IPS-15b (cell line): ENCODE measurements around the gene MRPL14.

Source experiments
- H3K27me3 ChIP-seq: one replicate; pipeline ENCODE4 v1.6.1; 2013; ENCODE audit warnings: low read length; ENCODE audit not compliant: control insufficient read depth, insufficient read depth
- H3K36me3 ChIP-seq: one replicate; pipeline ENCODE4 v1.6.1; 2013; ENCODE audit warnings: low read length; ENCODE audit not compliant: control insufficient read depth, insufficient read depth
- H3K4me1 ChIP-seq: one replicate; pipeline ENCODE4 v1.6.1; 2013; ENCODE audit warnings: mild to moderate bottlenecking, low read length; ENCODE audit not compliant: control insufficient read depth, insufficient read depth
- H3K4me3 ChIP-seq: one replicate; pipeline ENCODE4 v1.5.1; 2013; ENCODE audit warnings: low read depth, low read length
- H3K9ac ChIP-seq: one replicate; pipeline ENCODE4 v1.6.1; 2013; ENCODE audit warnings: low read depth, mild to moderate bottlenecking, low read length
- H3K9me3 ChIP-seq: one replicate; pipeline ENCODE4 v1.6.1; 2013; ENCODE audit warnings: mild to moderate bottlenecking, low read length; ENCODE audit not compliant: control insufficient read depth, insufficient read depth

Gene MRPL14

GRCh38 chr6:44161997-44162338 lies 34.7 kb upstream of the MRPL14 start:
- Histone ChIP-seq H3K4me1 (peaks cover 12% of the 10 kb centered on the region), H3K9ac (no peak overlapping the region), H3K9me3 (no peaks in the 10 kb centered on the region), H3K36me3 (no peaks in the 10 kb centered on the region), H3K4me3 (no peak overlapping the region), H3K27me3 (peaks cover 3% of the 10 kb centered on the region)

- Histone ChIP-seq H3K9ac (no peak within 1 kb of the TSS), H3K4me3 (no peak within 1 kb of the TSS), H3K27me3 (peaks cover 3% of the 10 kb centered on the region), H3K4me1 (peaks cover 8% of the 10 kb centered on the region), H3K9me3 (no peaks in the 10 kb centered on the region), H3K36me3 (no peaks in the 10 kb centered on the region)
These were observed 31.5 kb upstream of the MRPL14 start, which contains the start of gene CAPN11 for GRCh38 chr6:44158770-44159228. Gene CAPN11, plus strand, starts transcription at chr6:44158820. Its CDS starts 29 bp downstream, at chr6:44158849.

- no peaks in the 10 kb centered on the region for H3K27me3 ChIP-seq
- H3K9ac ChIP-seq, result no peak overlapping the region
- peaks cover 7% of the 10 kb centered on the region for H3K36me3 ChIP-seq
- H3K4me3 ChIP-seq, result no peak overlapping the region
- peaks cover 8% of the 10 kb centered on the region for H3K4me1 ChIP-seq
- no peaks in the 10 kb centered on the region for H3K9me3 ChIP-seq
These were observed 29.9 kb upstream of the MRPL14 start for GRCh38 chr6:44157152-44157521.

- Histone ChIP-seq H3K9me3 (no peaks in the 10 kb centered on the region), H3K9ac (no peak overlapping the region), H3K36me3 (peaks cover 7% of the 10 kb centered on the region), H3K4me1 (peaks cover 8% of the 10 kb centered on the region), H3K27me3 (no peaks in the 10 kb centered on the region), H3K4me3 (no peak overlapping the region)
These were observed 29.4 kb upstream of the MRPL14 start for GRCh38 chr6:44156494-44157151.

GRCh38 chr6:44154067-44154466 lies 26.8 kb upstream of the MRPL14 start:
- H3K4me3 ChIP-seq, result no peak overlapping the region
- H3K27me3 ChIP-seq, result no peaks in the 10 kb centered on the region
- H3K36me3 ChIP-seq, result peaks cover 10% of the 10 kb centered on the region
- peaks cover 8% of the 10 kb centered on the region for H3K4me1 ChIP-seq
- H3K9me3 ChIP-seq, result no peaks in the 10 kb centered on the region
- no peak overlapping the region for H3K9ac ChIP-seq

GRCh38 chr6:44152533-44152932 lies 25.3 kb upstream of the MRPL14 start:
- no peaks in the 10 kb centered on the region for H3K9me3 ChIP-seq
- no peaks in the 10 kb centered on the region for H3K27me3 ChIP-seq
- H3K4me1 ChIP-seq, result peaks cover 8% of the 10 kb centered on the region
- H3K36me3 ChIP-seq, result peaks cover 21% of the 10 kb centered on the region
- H3K4me3 ChIP-seq, result no peak overlapping the region
- no peak overlapping the region for H3K9ac ChIP-seq

GRCh38 chr6:44152109-44152461 lies 24.8 kb upstream of the MRPL14 start:
- H3K36me3 ChIP-seq, result peaks cover 25% of the 10 kb centered on the region
- no peak overlapping the region for H3K4me3 ChIP-seq
- H3K4me1 ChIP-seq, result peaks cover 8% of the 10 kb centered on the region
- H3K9ac ChIP-seq, result no peak overlapping the region
- no peaks in the 10 kb centered on the region for H3K27me3 ChIP-seq
- no peaks in the 10 kb centered on the region for H3K9me3 ChIP-seq

GRCh38 chr6:44151348-44152108 lies 24.3 kb upstream of the MRPL14 start:
- H3K4me3 ChIP-seq, result no peak overlapping the region
- no peaks in the 10 kb centered on the region for H3K27me3 ChIP-seq
- H3K9ac ChIP-seq, result no peak overlapping the region
- peaks cover 25% of the 10 kb centered on the region for H3K36me3 ChIP-seq
- H3K9me3 ChIP-seq, result no peaks in the 10 kb centered on the region
- peaks cover 4% of the 10 kb centered on the region for H3K4me1 ChIP-seq

GRCh38 chr6:44150317-44150917 lies 23.2 kb upstream of the MRPL14 start:
- Histone ChIP-seq H3K36me3 (peaks cover 25% of the 10 kb centered on the region), H3K4me3 (no peak overlapping the region), H3K4me1 (no peaks in the 10 kb centered on the region), H3K27me3 (no peaks in the 10 kb centered on the region), H3K9me3 (no peaks in the 10 kb centered on the region), H3K9ac (no peak overlapping the region)

GRCh38 chr6:44149369-44150012 lies 22.2 kb upstream of the MRPL14 start:
- Histone ChIP-seq H3K9me3 (no peaks in the 10 kb centered on the region), H3K36me3 (peaks cover 25% of the 10 kb centered on the region), H3K27me3 (no peaks in the 10 kb centered on the region), H3K4me1 (no peaks in the 10 kb centered on the region), H3K4me3 (no peak overlapping the region), H3K9ac (no peak overlapping the region)

GRCh38 chr6:44148306-44148705 lies 21.1 kb upstream of the MRPL14 start:
- H3K9me3 ChIP-seq, result no peaks in the 10 kb centered on the region
- H3K27me3 ChIP-seq, result no peaks in the 10 kb centered on the region
- no peak overlapping the region for H3K4me3 ChIP-seq
- H3K4me1 ChIP-seq, result no peaks in the 10 kb centered on the region
- no peak overlapping the region for H3K9ac ChIP-seq
- peaks cover 25% of the 10 kb centered on the region for H3K36me3 ChIP-seq
